GM19452 (cell line): Measurements from ENCODE around the gene MRTFB.
"Not testable (repeated sequence)": the region's sequence is repeated elsewhere in the genome, so short reads cannot be mapped to it uniquely, and the experiment has no call there.

Source experiments
- ATAC-seq: cut with Tn5 transposase; IDR thresholded peaks from one replicate; pipeline ENCODE4 v1.9.1; 2021; ENCODE audit not compliant: unreplicated experiment

The MRTFB gene

GRCh38 chr16:14070877-14071575 is at the start of gene MRTFB:
TSS of gene MRTFB (plus strand) at chr16:14071319. CDS start at chr16:14140607, 69,288 bp downstream.
- ATAC-seq = peak; percentile 83

- not testable (repeated sequence) for ATAC-seq
Observed at GRCh38 chr16:14023526-14023925, 47.6 kb upstream of the MRTFB start.

- no peak for ATAC-seq
Observed at GRCh38 chr16:14024283-14024682, 46.8 kb upstream of the MRTFB start.

- no peak for ATAC-seq
Observed at GRCh38 chr16:14026572-14027285, 44.4 kb upstream of the MRTFB start.

GRCh38 chr16:14028202-14028601 is 42.9 kb upstream of the MRTFB start:
- ATAC-seq = no peak

GRCh38 chr16:14029658-14030057 is 41.5 kb upstream of the MRTFB start:
- no peak for ATAC-seq

GRCh38 chr16:14035092-14035491 is 36.0 kb upstream of the MRTFB start:
- no peak for ATAC-seq

GRCh38 chr16:14036889-14037288 is 34.2 kb upstream of the MRTFB start:
- no peak for ATAC-seq

- no peak for ATAC-seq
Observed at GRCh38 chr16:14037960-14038359, 33.2 kb upstream of the MRTFB start.

- no peak for ATAC-seq
Observed at GRCh38 chr16:14041164-14041563, 30.0 kb upstream of the MRTFB start.

GRCh38 chr16:14042706-14043105 is 28.4 kb upstream of the MRTFB start:
- ATAC-seq = no peak

GRCh38 chr16:14043278-14043677 is 27.8 kb upstream of the MRTFB start:
- ATAC-seq = no peak

- no peak for ATAC-seq
Observed at GRCh38 chr16:14043793-14044192, 27.3 kb upstream of the MRTFB start.

- not testable (repeated sequence) for ATAC-seq
Observed at GRCh38 chr16:14047121-14047859, 23.8 kb upstream of the MRTFB start.

GRCh38 chr16:14050291-14051027 is 20.7 kb upstream of the MRTFB start:
- ATAC-seq = no peak

GRCh38 chr16:14051103-14051729 is 19.9 kb upstream of the MRTFB start:
- ATAC-seq = no peak

GRCh38 chr16:14056970-14057369 is 14.1 kb upstream of the MRTFB start:
- no peak for ATAC-seq

GRCh38 chr16:14057878-14058382 is 13.2 kb upstream of the MRTFB start:
- ATAC-seq = no peak

GRCh38 chr16:14061732-14062259 is 9.3 kb upstream of the MRTFB start:
- no peak for ATAC-seq

- ATAC-seq = no peak
Observed at GRCh38 chr16:14062261-14062660, 8.9 kb upstream of the MRTFB start.
